GM19239 (cell line): ENCODE measurements around the gene RAD18.

ENCODE experiments used
- DNase-seq: peaks from one replicate; pipeline ENCODE4 v3.0.0; 2011; ENCODE audit warnings: low spot score; ENCODE audit not compliant: insufficient read length
- FAIRE-seq: peaks from 2 replicates; lab custom pipeline; 2011; peaks lifted over from hg19 to GRCh38; lab: Jason Lieb, UNC

The RAD18 gene

GRCh38 chr3:8871306-8871705 is 92.0 kb downstream of the RAD18 start:
- no peak for FAIRE-seq

GRCh38 chr3:8870134-8870533 is 93.1 kb downstream of the RAD18 start:
- DNase-seq: no peak
- no peak for FAIRE-seq

More at GRCh38 chr3:8871306-8871705, 92.0 kb downstream of the RAD18 start:
- no peak for DNase-seq

- FAIRE-seq (no peak), DNase-seq (no peak)
Measured at GRCh38 chr3:8869613-8870012, 93.7 kb downstream of the RAD18 start.

GRCh38 chr3:8868996-8869395 is 94.3 kb downstream of the RAD18 start:
- no peak for DNase-seq
- FAIRE-seq: no peak

GRCh38 chr3:8867646-8868045 is 95.6 kb downstream of the RAD18 start:
- FAIRE-seq: no peak
- DNase-seq: no peak

- DNase-seq (no peak), FAIRE-seq (no peak)
Measured at GRCh38 chr3:8865697-8866096, 97.6 kb downstream of the RAD18 start.

GRCh38 chr3:8864402-8865350 is 98.6 kb downstream of the RAD18 start:
- DNase-seq: no peak

GRCh38 chr3:8863891-8864290 is 99.4 kb downstream of the RAD18 start:
- no peak for FAIRE-seq

More at GRCh38 chr3:8864402-8865350, 98.6 kb downstream of the RAD18 start:
- no peak for FAIRE-seq

GRCh38 chr3:8857720-8858367 is 105.4 kb downstream of the RAD18 start:
- no peak for FAIRE-seq
- DNase-seq: no peak

More at GRCh38 chr3:8863891-8864290, 99.4 kb downstream of the RAD18 start:
- no peak for DNase-seq

- DNase-seq (no peak), FAIRE-seq (no peak)
Measured at GRCh38 chr3:8856721-8857120, 106.6 kb downstream of the RAD18 start.

GRCh38 chr3:8856071-8856470 is 107.2 kb downstream of the RAD18 start:
- no peak for DNase-seq
- no peak for FAIRE-seq

GRCh38 chr3:8854656-8855055 is 108.6 kb downstream of the RAD18 start:
- no peak for DNase-seq
- FAIRE-seq: no peak

GRCh38 chr3:8853081-8853480 is 110.2 kb downstream of the RAD18 start:
- DNase-seq (no peak), FAIRE-seq (no peak)

GRCh38 chr3:8852511-8852910 is 110.8 kb downstream of the RAD18 start:
- no peak for DNase-seq
- FAIRE-seq: no peak

- FAIRE-seq (no peak), DNase-seq (no peak)
Measured at GRCh38 chr3:8851703-8852102, 111.6 kb downstream of the RAD18 start.

GRCh38 chr3:8848696-8849131 is 114.6 kb downstream of the RAD18 start:
- DNase-seq: no peak
- FAIRE-seq: no peak

- no peak for FAIRE-seq
- DNase-seq: no peak
Measured at GRCh38 chr3:8847317-8847716, 116.0 kb downstream of the RAD18 start.

GRCh38 chr3:8846176-8846575 is 117.1 kb downstream of the RAD18 start:
- DNase-seq (no peak), FAIRE-seq (no peak)

- DNase-seq: no peak
- no peak for FAIRE-seq
Measured at GRCh38 chr3:8845641-8846040, 117.6 kb downstream of the RAD18 start.

- DNase-seq: no peak
- FAIRE-seq: no peak
Measured at GRCh38 chr3:8843347-8843746, 119.9 kb downstream of the RAD18 start.

GRCh38 chr3:8842293-8842692 is 121.0 kb downstream of the RAD18 start:
- DNase-seq (no peak), FAIRE-seq (no peak)
